ENCODE data around the gene UBE2B.
"Not testable (repeated sequence)": the region's sequence is repeated elsewhere in the genome, so short reads cannot be mapped to it uniquely, and the experiment has no call there.

UBE2B gene

DNA sequence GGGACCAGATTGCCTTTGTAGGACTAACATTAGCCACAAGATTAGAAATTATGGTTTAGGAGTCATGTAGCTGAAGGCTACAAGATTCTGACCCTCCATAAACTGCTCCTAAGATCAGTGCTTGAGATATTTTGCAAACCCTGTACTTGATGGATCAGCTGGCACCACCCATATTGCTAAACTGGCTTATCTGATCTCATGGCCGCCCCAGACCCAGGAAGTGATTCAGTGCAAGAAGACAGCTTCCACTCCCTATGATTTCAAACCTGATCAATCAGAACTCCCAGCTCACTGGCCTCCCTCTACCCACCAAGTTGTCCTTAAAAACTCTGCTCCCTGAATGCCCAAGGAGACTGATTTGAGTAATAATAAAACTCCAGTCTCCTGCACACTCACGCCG is 27.9 kb upstream of the UBE2B start:
- not testable (repeated sequence) for H2BK5ac ChIP-seq (ENCODE audit: low read depth, low read length, poor library complexity); H3K14ac ChIP-seq (ENCODE audit: low read length); H3K9ac ChIP-seq (ENCODE audit: low read length); H3K79me2 ChIP-seq (ENCODE audit: control insufficient read depth, insufficient read depth, low read length, poor library complexity); H3K18ac ChIP-seq (ENCODE audit: low read length); H4K12ac ChIP-seq (ENCODE audit: low read depth, low read length); H2AK5ac ChIP-seq (ENCODE audit: low read length); H2BK12ac ChIP-seq (ENCODE audit: low read length); H3K4me2 ChIP-seq (ENCODE audit: low read length); H4K91ac ChIP-seq (ENCODE audit: low read depth, low read length); H3K4me3 ChIP-seq (ENCODE audit: low read depth, low read length); H3K4ac ChIP-seq (ENCODE audit: low read depth, low read length); H3K9me3 ChIP-seq (ENCODE audit: insufficient read depth, low read depth, low read length); H3K36me3 ChIP-seq (ENCODE audit: control insufficient read depth in 1 of 2, insufficient read depth in 2 of 2, low read length in 2 of 2); H2BK120ac ChIP-seq (ENCODE audit: insufficient read depth, low read length, poor library complexity); H3K23ac ChIP-seq (ENCODE audit: low read length); H3K27me3 ChIP-seq (ENCODE audit: insufficient read depth, low read length)
- Histone ChIP-seq H2AFZ (ENCODE audit: insufficient read depth, low read length, poor library complexity) (peak overlapping the region; percentile 3), H3K27ac (ENCODE audit: low read depth, low read length) (peak overlapping the region; percentile 39), H4K8ac (ENCODE audit: low read depth, low read length) (peak overlapping the region; percentile 13), H3K79me1 (ENCODE audit: low read length) (peaks cover 17% of the 10 kb centered on the region), H3K4me1 (ENCODE audit: control insufficient read depth in 1 of 2, insufficient read depth in 2 of 2, low read length in 2 of 2) (peaks cover 5 to 13% of the 10 kb centered on the region in 2 experiments)
- DNase-seq = peak; percentile 9 to 50
- no CpG with 5 or more reads among the region's 3 CpGs for WGBS (ENCODE audit: extremely low coverage, insufficient coverage, insufficient read length)

DNA sequence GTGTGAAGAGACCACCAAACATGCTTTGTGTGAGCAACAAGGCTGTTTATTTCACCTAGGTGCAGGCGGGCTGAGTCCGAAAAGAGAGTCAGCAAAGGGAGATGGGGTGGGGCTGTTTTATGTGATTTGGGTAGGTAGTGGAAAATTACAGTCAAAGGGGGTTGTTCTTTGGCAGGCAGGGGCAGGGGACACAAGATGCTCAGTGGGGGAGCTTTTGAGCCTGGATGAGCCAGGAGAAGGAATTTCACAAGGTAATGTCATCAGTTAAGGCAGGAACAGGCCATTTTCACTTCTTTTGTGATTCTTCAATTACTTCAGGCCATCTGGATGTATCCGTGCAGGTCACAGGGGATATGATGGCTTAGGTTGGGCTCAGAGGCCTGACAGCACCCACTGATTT is 25.9 kb upstream of the UBE2B start:
- H2AK5ac ChIP-seq (ENCODE audit: low read length) = peak overlapping the region; percentile 75
- not testable (repeated sequence) for H3K23ac ChIP-seq (ENCODE audit: low read length); DNase-seq; H3K79me2 ChIP-seq (ENCODE audit: control insufficient read depth, insufficient read depth, low read length, poor library complexity); H3K9ac ChIP-seq (ENCODE audit: low read length); H3K36me3 ChIP-seq (ENCODE audit: control insufficient read depth in 1 of 2, insufficient read depth in 2 of 2, low read length in 2 of 2); H3K9me3 ChIP-seq (ENCODE audit: insufficient read depth, low read depth, low read length); H3K27me3 ChIP-seq (ENCODE audit: insufficient read depth, low read length); H3K4me3 ChIP-seq (ENCODE audit: low read depth, low read length)
- H4K91ac ChIP-seq (ENCODE audit: low read depth, low read length) = peak overlapping the region; percentile 99
- peaks cover 17% of the 10 kb centered on the region for H3K79me1 ChIP-seq (ENCODE audit: low read length)
- H3K4ac ChIP-seq (ENCODE audit: low read depth, low read length) = peak overlapping the region; percentile 54
- H3K4me1 ChIP-seq (ENCODE audit: control insufficient read depth in 1 of 2, insufficient read depth in 2 of 2, low read length in 2 of 2) = peaks cover 5 to 13% of the 10 kb centered on the region in 2 experiments
- H3K18ac ChIP-seq (ENCODE audit: low read length) = peak overlapping the region; percentile 90
- H2BK120ac ChIP-seq (ENCODE audit: insufficient read depth, low read length, poor library complexity) = peak overlapping the region; percentile 93
- WGBS (ENCODE audit: extremely low coverage, insufficient coverage, insufficient read length) = no CpG with 5 or more reads among the region's 3 CpGs
- peak overlapping the region; percentile 99 for H2BK12ac ChIP-seq (ENCODE audit: low read length)
- H4K12ac ChIP-seq (ENCODE audit: low read depth, low read length) = peak overlapping the region; percentile 84
- peak overlapping the region; percentile 92 for H3K14ac ChIP-seq (ENCODE audit: low read length)
- peak overlapping the region; percentile 99 for H3K27ac ChIP-seq (ENCODE audit: low read depth, low read length)
- H2AFZ ChIP-seq (ENCODE audit: insufficient read depth, low read length, poor library complexity) = peak overlapping the region; percentile 45
- peak overlapping the region; percentile 84 for H2BK5ac ChIP-seq (ENCODE audit: low read depth, low read length, poor library complexity)
- peak overlapping the region; percentile 25 for H3K4me2 ChIP-seq (ENCODE audit: low read length)
- peak overlapping the region; percentile 85 for H4K8ac ChIP-seq (ENCODE audit: low read depth, low read length)

DNA sequence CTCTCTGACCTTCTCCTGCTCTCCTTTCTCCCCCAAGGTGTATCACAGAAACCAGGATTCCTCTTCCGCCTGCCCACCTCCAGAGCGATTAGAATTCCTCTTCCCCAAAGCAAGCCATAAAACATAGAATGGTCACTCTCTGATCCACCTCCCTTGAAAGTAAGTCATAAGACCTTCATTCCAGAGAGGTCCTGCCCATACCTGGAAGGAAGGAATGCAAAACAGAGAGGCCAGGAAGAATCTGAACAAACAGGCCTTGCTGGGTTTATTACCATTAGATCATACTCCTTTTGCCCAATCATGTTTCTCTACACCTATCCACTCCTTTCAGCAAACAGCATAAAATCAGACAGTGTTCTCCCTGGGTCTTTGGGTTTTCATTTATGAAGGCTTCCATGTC is 25.4 kb upstream of the UBE2B start:
- Histone ChIP-seq H3K27me3 (ENCODE audit: insufficient read depth, low read length) (no peaks in the 10 kb centered on the region), H3K27ac (ENCODE audit: low read depth, low read length) (peak overlapping the region; percentile 99), H3K4me1 (ENCODE audit: control insufficient read depth in 1 of 2, insufficient read depth in 2 of 2, low read length in 2 of 2) (peaks cover 5 to 13% of the 10 kb centered on the region in 2 experiments), H2BK120ac (ENCODE audit: insufficient read depth, low read length, poor library complexity) (no peak overlapping the region), H3K9ac (ENCODE audit: low read length) (no peak overlapping the region), H4K91ac (ENCODE audit: low read depth, low read length) (peak overlapping the region; percentile 99), H4K12ac (ENCODE audit: low read depth, low read length) (no peak overlapping the region), H3K36me3 (ENCODE audit: control insufficient read depth in 1 of 2, insufficient read depth in 2 of 2, low read length in 2 of 2) (no peaks in the 10 kb centered on the region), H3K18ac (ENCODE audit: low read length) (no peak overlapping the region), H2BK12ac (ENCODE audit: low read length) (no peak overlapping the region), H3K14ac (ENCODE audit: low read length) (no peak overlapping the region), H2BK5ac (ENCODE audit: low read depth, low read length, poor library complexity) (peak overlapping the region; percentile 84), H2AK5ac (ENCODE audit: low read length) (no peak overlapping the region), H2AFZ (ENCODE audit: insufficient read depth, low read length, poor library complexity) (no peak overlapping the region), H3K9me3 (ENCODE audit: insufficient read depth, low read depth, low read length) (peaks cover 1% of the 10 kb centered on the region), H3K4ac (ENCODE audit: low read depth, low read length) (no peak overlapping the region), H3K4me3 (ENCODE audit: low read depth, low read length) (no peak overlapping the region), H4K8ac (ENCODE audit: low read depth, low read length) (no peak overlapping the region), H3K79me1 (ENCODE audit: low read length) (peaks cover 17% of the 10 kb centered on the region), H3K79me2 (ENCODE audit: control insufficient read depth, insufficient read depth, low read length, poor library complexity) (peaks cover 4% of the 10 kb centered on the region), H3K23ac (ENCODE audit: low read length) (no peak overlapping the region), H3K4me2 (ENCODE audit: low read length) (peak overlapping the region; percentile 25)
- peak; percentile 87 to 96 for DNase-seq
- WGBS (ENCODE audit: extremely low coverage, insufficient coverage, insufficient read length) = no CpG with 5 or more reads among the region's 2 CpGs

DNA sequence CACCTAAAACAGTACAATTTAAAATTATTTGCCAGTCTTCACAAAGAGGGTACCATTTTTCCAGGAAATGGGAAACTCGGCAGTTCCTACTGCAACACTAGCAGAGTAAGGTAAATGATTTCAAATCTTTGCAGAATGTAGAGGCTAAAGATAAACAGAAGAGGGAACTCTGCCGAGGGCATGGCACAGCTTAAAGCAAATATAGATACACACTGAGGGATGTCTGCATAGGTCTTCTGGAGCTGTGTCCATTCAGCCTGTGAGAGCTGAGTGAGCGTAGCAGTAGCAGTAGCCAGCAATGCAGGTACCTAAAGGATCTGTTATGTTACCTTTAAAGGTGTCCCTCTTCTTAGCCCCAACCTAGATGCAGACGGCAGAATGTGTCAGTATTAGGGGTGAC is 21.9 kb upstream of the UBE2B start:
- peaks cover 5 to 10% of the 10 kb centered on the region in 2 experiments for H3K4me1 ChIP-seq (ENCODE audit: control insufficient read depth in 1 of 2, insufficient read depth in 2 of 2, low read length in 2 of 2)
- no peak overlapping the region for H4K91ac ChIP-seq (ENCODE audit: low read depth, low read length)
- peaks cover 4% of the 10 kb centered on the region for H3K79me2 ChIP-seq (ENCODE audit: control insufficient read depth, insufficient read depth, low read length, poor library complexity)
- H3K23ac ChIP-seq (ENCODE audit: low read length) = no peak overlapping the region
- no peak overlapping the region for H2BK5ac ChIP-seq (ENCODE audit: low read depth, low read length, poor library complexity)
- no peak overlapping the region for H2BK12ac ChIP-seq (ENCODE audit: low read length)
- no peaks in the 10 kb centered on the region for H3K36me3 ChIP-seq (ENCODE audit: control insufficient read depth in 1 of 2, insufficient read depth in 2 of 2, low read length in 2 of 2)
- no peak overlapping the region for H2AK5ac ChIP-seq (ENCODE audit: low read length)
- H3K14ac ChIP-seq (ENCODE audit: low read length) = no peak overlapping the region
- peak; percentile 12 to 54 for DNase-seq
- H3K27ac ChIP-seq (ENCODE audit: low read depth, low read length) = no peak overlapping the region
- H3K79me1 ChIP-seq (ENCODE audit: low read length) = peaks cover 16% of the 10 kb centered on the region
- H2BK120ac ChIP-seq (ENCODE audit: insufficient read depth, low read length, poor library complexity) = no peak overlapping the region
- no peak overlapping the region for H3K4me3 ChIP-seq (ENCODE audit: low read depth, low read length)
- no peak overlapping the region for H4K12ac ChIP-seq (ENCODE audit: low read depth, low read length)
- H4K8ac ChIP-seq (ENCODE audit: low read depth, low read length) = no peak overlapping the region
- no peak overlapping the region for H2AFZ ChIP-seq (ENCODE audit: insufficient read depth, low read length, poor library complexity)
- H3K9ac ChIP-seq (ENCODE audit: low read length) = peak overlapping the region; percentile 66
- no peaks in the 10 kb centered on the region for H3K9me3 ChIP-seq (ENCODE audit: insufficient read depth, low read depth, low read length)
- no peak overlapping the region for H3K4ac ChIP-seq (ENCODE audit: low read depth, low read length)
- no peaks in the 10 kb centered on the region for H3K27me3 ChIP-seq (ENCODE audit: insufficient read depth, low read length)
- no peak overlapping the region for H3K4me2 ChIP-seq (ENCODE audit: low read length)
- no peak overlapping the region for H3K18ac ChIP-seq (ENCODE audit: low read length)
- no CpG with 5 or more reads among the region's 4 CpGs for WGBS (ENCODE audit: extremely low coverage, insufficient coverage, insufficient read length)

Data from trophoblast cell (in vitro differentiated cells and primary cell).